ENCODE measurements around the gene SEC62. TPM values are rescaled to one million over a fixed set of nuclear protein-coding genes. Genes with fewer than 3 reads are reported as not detected.

SEC62 gene
- total RNA-seq, 1 donor from 2014 or later: 101 TPM

DNA sequence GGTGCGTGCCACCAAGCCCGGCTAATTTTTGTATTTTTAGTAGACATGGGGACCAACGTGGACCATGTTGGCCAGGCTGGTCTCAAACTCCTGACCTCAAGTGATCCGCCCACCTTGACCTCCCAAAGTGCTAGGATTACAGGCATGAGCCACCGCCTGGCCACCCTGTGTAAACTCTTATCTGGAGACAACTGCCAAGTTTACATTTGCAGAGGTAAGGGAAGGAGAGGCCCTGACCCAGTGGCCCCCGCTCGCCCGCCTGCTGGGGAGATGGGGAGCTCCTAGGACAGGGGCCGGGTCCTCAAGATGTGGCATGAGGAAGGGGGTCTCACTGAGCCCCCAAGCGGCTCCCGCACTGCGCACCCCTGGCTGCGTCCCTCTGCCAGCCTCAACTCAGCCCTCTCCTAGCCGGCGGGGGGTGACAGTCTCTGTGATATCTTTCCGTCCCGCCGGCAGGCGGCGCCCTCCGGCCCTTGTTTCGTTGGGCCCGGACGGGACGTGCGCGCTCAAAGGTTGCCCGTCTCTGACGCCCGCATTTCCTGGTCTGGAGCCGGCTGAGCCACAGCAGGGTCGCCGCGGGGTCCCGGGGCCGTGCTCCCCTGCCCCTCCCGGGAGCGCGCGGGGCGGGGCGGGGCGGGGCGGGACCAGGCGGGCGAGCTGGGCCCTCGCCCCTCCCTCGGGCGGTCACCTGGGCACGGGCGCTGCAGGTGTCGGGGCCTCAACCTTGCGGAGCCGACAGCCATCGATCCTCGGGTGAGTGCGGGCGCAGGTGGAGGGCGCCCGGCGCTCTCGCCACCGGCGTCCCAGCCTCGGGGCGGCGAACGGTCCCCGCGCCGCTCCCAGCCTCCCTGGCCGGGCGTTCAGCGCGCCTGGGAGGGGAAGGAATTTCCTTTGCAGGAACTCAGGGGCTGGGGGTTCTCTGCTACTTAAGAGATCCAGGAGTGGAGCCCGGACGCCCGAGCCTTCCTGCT is 71.1 kb downstream of the SEC62 start, which contains the start of gene GPR160:
GPR160 (plus strand) TSS at position 533 of the 971 bp plus-strand sequence. CDS start 45,978 bp downstream, outside the sequence.
- TF ChIP-seq CTCF (conservative IDR thresholded peaks at IDR 0.05): peak; percentile 89
- H3K27me3 Mint-ChIP-seq: peaks cover 53% of the 10 kb centered on the region
- H3K36me3 Mint-ChIP-seq: no peaks in the 10 kb centered on the region
- peak; percentile 84 for DNase-seq (ENCODE audit: extremely low spot score, unreplicated experiment)
- peaks cover 7% of the 10 kb centered on the region for H3K4me1 Mint-ChIP-seq (ENCODE audit: unreplicated experiment)
- no peaks in the 10 kb centered on the region for H3K9me3 Mint-ChIP-seq
- no peak within 1 kb of the TSS for H3K27ac Mint-ChIP-seq
- peak within 1 kb of the TSS; percentile 88 for H3K4me3 Mint-ChIP-seq

- no peak for TF ChIP-seq CTCF (conservative IDR thresholded peaks at IDR 0.05)
- DNase-seq (ENCODE audit: extremely low spot score, unreplicated experiment): no peak
- peaks cover 53% of the 10 kb centered on the region for H3K27me3 Mint-ChIP-seq
- no peaks in the 10 kb centered on the region for H3K9me3 Mint-ChIP-seq
- peaks cover 10% of the 10 kb centered on the region for H3K4me1 Mint-ChIP-seq (ENCODE audit: unreplicated experiment)
- no peaks in the 10 kb centered on the region for H3K36me3 Mint-ChIP-seq
- H3K4me3 Mint-ChIP-seq: peak overlapping the region; percentile 88
- H3K27ac Mint-ChIP-seq: no peak overlapping the region
Measured at GRCh38 chr3:170038434-170039110, 72.0 kb downstream of the SEC62 start.

DNA sequence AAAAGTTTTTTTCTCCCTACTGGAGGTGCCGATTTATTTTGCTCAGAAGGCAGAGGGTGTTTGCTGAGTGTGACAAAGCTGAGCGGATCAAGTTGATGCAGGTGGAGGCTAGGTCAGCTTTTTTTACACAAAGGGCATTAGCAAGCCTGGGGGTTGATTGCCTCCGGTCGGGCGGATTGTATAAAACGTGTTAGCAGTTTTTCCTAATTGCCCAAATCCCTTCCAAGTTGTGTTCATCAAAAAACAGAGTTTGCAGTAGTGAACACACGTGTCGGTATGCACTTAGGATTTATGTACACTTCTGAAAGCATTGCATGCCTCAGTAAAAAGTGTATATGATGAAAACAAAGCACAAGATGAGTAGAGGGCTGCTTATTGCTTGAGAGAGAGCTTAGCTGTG is 73.8 kb downstream of the SEC62 start:
- Mint-ChIP-seq H3K9me3 (no peaks in the 10 kb centered on the region), H3K36me3 (no peaks in the 10 kb centered on the region), H3K4me1 (ENCODE audit: unreplicated experiment) (peaks cover 13% of the 10 kb centered on the region), H3K4me3 (peak overlapping the region; percentile 77), H3K27ac (no peak overlapping the region), H3K27me3 (peaks cover 53% of the 10 kb centered on the region)
- no peak for DNase-seq (ENCODE audit: extremely low spot score, unreplicated experiment)
- no peak for TF ChIP-seq CTCF (conservative IDR thresholded peaks at IDR 0.05)

- DNase-seq (ENCODE audit: extremely low spot score, unreplicated experiment): no peak
- H3K4me3 Mint-ChIP-seq: no peak overlapping the region
- no peaks in the 10 kb centered on the region for H3K9me3 Mint-ChIP-seq
- H3K27me3 Mint-ChIP-seq: peaks cover 39% of the 10 kb centered on the region
- no peak for TF ChIP-seq CTCF (conservative IDR thresholded peaks at IDR 0.05)
- no peak overlapping the region for H3K27ac Mint-ChIP-seq
- peaks cover 29% of the 10 kb centered on the region for H3K4me1 Mint-ChIP-seq (ENCODE audit: unreplicated experiment)
- H3K36me3 Mint-ChIP-seq: no peaks in the 10 kb centered on the region
Measured at GRCh38 chr3:170043506-170043905, 76.9 kb downstream of the SEC62 start.

DNA sequence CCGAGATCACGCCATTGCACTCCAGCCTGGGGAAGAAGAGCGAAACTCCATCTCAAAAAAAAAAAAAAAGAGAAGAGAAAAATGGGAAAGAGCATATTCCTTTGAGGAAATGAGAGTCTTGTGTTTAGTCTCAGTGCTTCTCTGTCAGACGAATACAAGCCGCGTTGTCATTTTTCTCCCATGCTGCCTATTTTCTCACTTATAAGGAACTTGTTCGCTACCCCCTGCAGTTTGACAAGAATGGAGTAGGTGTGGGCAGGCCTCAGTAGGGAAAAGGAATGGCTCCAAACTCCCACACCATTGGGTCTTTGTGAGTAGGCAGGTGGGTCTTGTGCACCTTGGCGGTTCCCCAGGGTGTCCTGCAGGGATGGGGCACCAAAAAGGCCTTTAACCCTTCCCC is 77.7 kb downstream of the SEC62 start:
- Mint-ChIP-seq H3K9me3 (no peaks in the 10 kb centered on the region), H3K27me3 (peaks cover 31% of the 10 kb centered on the region), H3K36me3 (no peaks in the 10 kb centered on the region), H3K4me3 (no peak overlapping the region), H3K27ac (no peak overlapping the region), H3K4me1 (ENCODE audit: unreplicated experiment) (peaks cover 33% of the 10 kb centered on the region)
- no peak for TF ChIP-seq CTCF (conservative IDR thresholded peaks at IDR 0.05)
- DNase-seq (ENCODE audit: extremely low spot score, unreplicated experiment): no peak
